Fibroblast of villous mesenchyme (primary cell): Measurements from ENCODE around the gene FN1. TPM values are rescaled to one million over a fixed set of nuclear protein-coding genes. Genes with fewer than 3 reads are reported as not detected.

Experiments
- DNase-seq: peaks from one replicate; pipeline ENCODE4 v3.0.0-alpha.2; 2010; ENCODE audit warnings: low read depth
- H3K4me3 ChIP-seq: 2 replicates; pipeline ENCODE4 v1.5.1; 2011; ENCODE audit warnings: low read depth, mild to moderate bottlenecking, low read length
- total RNA-seq: library from RNA; depleted of rRNA; stranded (reverse); fragments of >200 nt; gene quantifications from 2 replicates; pipeline ENCODE4 v1.2.3, GENCODE V29; 2012
- TF ChIP-seq, protein P1 (sequence below): IDR thresholded peaks from 2 replicates; pipeline ENCODE4 v1.5.1; 2012; ENCODE audit warnings: low read depth, mild to moderate bottlenecking, low read length; ENCODE audit not compliant: insufficient read depth

Gene FN1
- total RNA-seq, 1 donor = 1,807 TPM

DNA sequence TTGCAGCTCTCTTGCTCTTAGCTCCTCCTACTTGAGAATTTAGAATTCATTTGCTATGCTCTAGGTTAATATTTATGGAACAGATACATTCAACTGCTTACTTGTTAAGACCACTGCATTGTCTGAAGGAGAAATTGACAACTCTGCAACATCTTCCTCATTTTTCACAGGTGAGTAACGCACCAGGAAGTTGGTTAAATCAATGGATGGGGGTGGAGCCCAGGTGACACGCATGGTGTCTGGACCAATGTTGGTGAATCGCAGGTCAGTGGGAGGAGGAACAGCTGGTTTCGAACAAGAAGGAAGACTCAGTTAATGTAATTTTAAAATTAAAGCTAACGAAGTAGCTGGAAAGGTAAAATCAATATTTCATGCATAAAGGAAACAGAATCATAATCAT is 44.3 kb downstream of the FN1 start:
- TF ChIP-seq, protein P1, sequence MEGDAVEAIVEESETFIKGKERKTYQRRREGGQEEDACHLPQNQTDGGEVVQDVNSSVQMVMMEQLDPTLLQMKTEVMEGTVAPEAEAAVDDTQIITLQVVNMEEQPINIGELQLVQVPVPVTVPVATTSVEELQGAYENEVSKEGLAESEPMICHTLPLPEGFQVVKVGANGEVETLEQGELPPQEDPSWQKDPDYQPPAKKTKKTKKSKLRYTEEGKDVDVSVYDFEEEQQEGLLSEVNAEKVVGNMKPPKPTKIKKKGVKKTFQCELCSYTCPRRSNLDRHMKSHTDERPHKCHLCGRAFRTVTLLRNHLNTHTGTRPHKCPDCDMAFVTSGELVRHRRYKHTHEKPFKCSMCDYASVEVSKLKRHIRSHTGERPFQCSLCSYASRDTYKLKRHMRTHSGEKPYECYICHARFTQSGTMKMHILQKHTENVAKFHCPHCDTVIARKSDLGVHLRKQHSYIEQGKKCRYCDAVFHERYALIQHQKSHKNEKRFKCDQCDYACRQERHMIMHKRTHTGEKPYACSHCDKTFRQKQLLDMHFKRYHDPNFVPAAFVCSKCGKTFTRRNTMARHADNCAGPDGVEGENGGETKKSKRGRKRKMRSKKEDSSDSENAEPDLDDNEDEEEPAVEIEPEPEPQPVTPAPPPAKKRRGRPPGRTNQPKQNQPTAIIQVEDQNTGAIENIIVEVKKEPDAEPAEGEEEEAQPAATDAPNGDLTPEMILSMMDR = no peak
- DNase-seq = no peak
- no peak overlapping the region for H3K4me3 ChIP-seq

DNA sequence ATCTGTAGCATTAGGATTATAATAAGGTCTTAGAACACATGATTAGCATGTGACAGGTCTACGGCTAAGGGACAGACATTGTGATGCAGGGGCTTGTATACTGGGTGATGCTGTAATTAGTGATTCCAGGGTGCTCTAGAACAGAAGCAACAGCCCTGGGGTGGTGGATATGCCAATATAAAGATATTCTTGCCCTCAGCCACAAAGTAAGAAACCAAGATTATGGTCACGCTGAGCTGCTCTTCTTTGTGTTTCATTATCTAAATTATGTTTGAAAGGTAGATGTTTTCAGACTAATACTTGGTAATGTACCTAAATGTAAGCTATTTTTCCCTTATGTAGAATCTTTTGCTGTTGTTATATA is 45.3 kb downstream of the FN1 start:
- TF ChIP-seq, protein P1 = no peak
- H3K4me3 ChIP-seq = no peak overlapping the region
- DNase-seq = no peak

DNA sequence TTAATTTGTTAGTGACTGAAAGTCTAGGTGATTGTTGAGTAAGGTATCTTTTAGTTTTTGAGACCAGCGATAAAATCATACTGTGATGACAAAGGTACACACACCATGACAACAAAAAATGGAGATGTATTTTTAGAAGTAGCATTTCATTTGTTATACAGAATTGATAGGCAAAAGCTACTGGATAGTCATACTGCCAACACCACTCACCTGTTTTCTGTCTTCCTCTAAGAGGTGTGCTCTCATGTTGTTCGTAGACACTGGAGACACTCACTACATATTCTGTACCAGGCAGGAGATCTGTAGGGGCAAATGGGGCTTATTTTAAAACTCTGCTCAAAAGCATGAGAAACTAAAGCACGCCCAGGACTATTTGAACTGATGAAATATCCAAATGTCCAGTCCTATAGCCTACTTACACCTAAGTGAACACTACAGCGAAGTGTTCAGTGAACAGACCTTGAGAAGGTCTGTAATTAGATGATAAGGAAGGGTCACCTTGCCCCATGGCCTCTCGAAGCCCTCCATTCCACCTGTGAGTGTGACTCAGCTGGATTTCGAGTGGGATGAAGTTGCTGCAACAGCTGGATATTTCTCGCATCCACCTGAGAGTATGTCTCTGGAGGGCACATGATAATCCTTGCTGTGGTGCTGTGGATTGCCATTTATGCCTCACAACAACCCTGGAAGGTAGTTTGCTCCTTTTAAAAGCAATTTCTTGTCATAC is 47.7 kb downstream of the FN1 start:
- TF ChIP-seq, protein P1 = no peak
- DNase-seq = no peak
- H3K4me3 ChIP-seq = no peak overlapping the region

DNA sequence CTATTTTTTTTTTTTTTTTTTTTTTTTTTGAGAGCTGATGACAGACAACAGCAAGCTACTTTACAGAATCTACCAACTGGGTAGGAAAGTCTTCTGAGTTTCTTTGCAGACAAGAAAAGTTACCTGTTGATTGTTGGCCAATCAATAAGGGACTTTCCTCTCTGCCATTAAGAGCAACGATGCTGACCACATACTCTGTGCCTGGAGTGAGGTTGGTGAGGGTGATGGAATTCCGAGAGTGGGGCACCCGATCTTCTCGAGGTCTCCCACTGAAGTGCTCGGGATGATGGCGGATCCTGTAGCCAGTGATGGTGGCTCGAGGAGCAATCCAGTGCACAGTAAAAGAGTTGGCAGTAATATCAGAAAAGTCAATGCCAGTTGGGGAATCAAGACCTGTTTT is 49.3 kb downstream of the FN1 start:
- TF ChIP-seq, protein P1 = no peak
- no peak overlapping the region for H3K4me3 ChIP-seq
- no peak for DNase-seq

DNA sequence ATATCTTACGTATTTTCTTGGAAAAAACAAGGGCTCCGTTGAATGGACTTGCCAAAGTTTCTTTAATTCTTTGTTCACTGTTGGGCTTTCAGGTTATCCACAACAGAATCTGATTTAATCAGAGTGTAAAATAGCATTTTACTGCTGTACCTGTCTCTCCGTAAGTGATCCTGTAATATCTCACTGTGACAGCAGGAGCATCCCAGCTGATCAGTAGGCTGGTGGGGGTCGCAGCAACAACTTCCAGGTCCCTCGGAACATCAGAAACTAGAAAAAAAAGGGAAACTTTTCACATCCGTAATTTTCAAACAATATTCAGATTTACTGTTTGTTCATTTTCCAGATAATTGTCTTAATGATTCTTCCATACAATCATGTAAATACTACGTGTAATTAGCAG is 51.2 kb downstream of the FN1 start:
- no peak overlapping the region for H3K4me3 ChIP-seq
- no peak for DNase-seq
- TF ChIP-seq, protein P1 = no peak

DNA sequence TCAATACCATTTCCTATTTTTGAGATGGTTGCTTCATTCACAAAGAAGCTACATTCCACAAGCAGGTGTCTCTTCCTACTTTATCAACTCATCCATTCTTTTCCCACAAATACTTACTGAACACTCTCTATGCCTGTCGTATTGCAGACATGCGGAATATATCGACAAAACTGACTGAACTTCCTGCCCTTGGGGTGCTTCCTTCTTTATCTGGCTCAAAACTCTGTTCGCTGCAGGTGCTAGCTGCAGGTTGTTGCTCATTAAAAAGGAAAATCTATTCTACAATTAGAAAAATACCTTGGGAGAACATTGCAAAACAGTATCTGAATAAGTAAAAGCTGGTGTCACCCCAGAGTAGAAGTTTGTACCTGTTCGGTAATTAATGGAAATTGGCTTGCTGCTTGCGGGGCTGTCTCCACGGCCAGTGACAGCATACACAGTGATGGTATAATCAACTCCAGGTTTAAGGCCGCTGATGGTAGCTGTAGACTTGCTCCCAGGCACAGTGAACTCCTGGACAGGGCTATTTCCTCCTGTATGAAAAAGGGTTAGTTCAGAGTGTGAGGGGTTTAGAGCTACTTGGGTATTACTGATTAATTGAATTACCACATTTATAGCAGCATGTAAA is 52.1 kb downstream of the FN1 start:
- no peak for DNase-seq
- TF ChIP-seq, protein P1 = no peak
- H3K4me3 ChIP-seq = no peak overlapping the region

DNA sequence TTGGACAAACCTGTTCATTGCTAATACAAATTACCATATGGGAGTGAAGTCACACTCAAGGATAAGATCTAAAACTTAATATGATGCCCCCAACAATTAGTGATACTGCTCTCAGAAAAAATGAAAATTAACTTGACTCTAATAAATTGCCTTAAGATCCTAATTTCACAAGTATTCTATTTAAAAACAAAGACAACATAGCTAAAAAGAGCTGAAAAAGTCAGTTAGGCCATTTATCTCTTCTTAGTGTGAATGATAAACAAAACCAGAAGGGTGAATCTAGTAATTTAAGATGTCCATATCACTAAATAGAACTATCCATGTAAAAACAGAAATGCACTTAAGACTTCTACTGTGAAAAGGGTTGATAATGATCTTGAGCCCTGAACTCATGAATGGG is 53.4 kb downstream of the FN1 start:
- DNase-seq = no peak
- H3K4me3 ChIP-seq = no peak overlapping the region
- TF ChIP-seq, protein P1 = no peak
